Measurements from ENCODE around the gene MBD5. TPM values are rescaled to one million over a fixed set of nuclear protein-coding genes. Genes with fewer than 3 reads are reported as not detected.

Gene MBD5
- total RNA-seq, 1 experiment from 2014 or later: 33.9 TPM

DNA sequence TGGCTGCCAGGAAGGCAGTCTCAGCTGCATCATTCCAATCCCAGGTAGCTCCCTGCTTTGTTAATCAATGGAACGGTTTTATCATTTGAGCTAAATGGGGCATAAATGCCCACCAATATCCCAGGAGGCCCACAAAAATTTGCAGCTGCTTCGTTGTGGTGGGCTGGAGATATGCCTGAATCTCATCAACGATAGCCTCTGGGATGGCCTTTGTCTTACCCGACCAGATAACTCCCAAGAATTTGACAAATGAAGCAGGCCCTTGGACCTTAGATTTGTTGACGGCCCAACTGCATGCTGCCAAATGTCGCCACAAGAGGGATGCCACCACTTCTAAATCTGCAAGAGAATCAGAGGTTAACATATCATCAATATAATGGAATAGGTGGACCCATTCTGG, 236.4 kb downstream of the MBD5 start:
- Mint-ChIP-seq H3K36me3 (ENCODE audit: insufficient read depth, unreplicated experiment) (peaks cover 5% of the 10 kb centered on the region), H3K4me1 (ENCODE audit: insufficient read depth, unreplicated experiment) (no peaks in the 10 kb centered on the region), H3K9me3 (ENCODE audit: unreplicated experiment) (no peaks in the 10 kb centered on the region), H3K4me3 (ENCODE audit: unreplicated experiment) (no peak overlapping the region), H3K27me3 (ENCODE audit: insufficient read depth, unreplicated experiment) (no peaks in the 10 kb centered on the region), H3K27ac (ENCODE audit: low read depth, unreplicated experiment) (no peak overlapping the region)
- ChIA-PET POLR2A (interaction anchor here (0.6 to 1.0 kb wide), 3 partner anchors 9 to 319 kb away, joined by 3 read pairs; no protein-coding TSS in a partner anchor), CTCF (interaction anchor here (0.6 to 1.4 kb wide), 2 partner anchors 54 to 252 kb away, joined by 3 read pairs; no protein-coding TSS in a partner anchor)
- BruUV-seq (replicated peaks): no TSS peak
- DNase-seq (ENCODE audit: unreplicated experiment): no peak
- intact Hi-C loops (cut with micrococcal nuclease): no loop called here
- TF ChIP-seq, protein P1, sequence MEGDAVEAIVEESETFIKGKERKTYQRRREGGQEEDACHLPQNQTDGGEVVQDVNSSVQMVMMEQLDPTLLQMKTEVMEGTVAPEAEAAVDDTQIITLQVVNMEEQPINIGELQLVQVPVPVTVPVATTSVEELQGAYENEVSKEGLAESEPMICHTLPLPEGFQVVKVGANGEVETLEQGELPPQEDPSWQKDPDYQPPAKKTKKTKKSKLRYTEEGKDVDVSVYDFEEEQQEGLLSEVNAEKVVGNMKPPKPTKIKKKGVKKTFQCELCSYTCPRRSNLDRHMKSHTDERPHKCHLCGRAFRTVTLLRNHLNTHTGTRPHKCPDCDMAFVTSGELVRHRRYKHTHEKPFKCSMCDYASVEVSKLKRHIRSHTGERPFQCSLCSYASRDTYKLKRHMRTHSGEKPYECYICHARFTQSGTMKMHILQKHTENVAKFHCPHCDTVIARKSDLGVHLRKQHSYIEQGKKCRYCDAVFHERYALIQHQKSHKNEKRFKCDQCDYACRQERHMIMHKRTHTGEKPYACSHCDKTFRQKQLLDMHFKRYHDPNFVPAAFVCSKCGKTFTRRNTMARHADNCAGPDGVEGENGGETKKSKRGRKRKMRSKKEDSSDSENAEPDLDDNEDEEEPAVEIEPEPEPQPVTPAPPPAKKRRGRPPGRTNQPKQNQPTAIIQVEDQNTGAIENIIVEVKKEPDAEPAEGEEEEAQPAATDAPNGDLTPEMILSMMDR (IDR thresholded peaks at IDR 0.05; ENCODE audit: unreplicated experiment): no peak

DNA sequence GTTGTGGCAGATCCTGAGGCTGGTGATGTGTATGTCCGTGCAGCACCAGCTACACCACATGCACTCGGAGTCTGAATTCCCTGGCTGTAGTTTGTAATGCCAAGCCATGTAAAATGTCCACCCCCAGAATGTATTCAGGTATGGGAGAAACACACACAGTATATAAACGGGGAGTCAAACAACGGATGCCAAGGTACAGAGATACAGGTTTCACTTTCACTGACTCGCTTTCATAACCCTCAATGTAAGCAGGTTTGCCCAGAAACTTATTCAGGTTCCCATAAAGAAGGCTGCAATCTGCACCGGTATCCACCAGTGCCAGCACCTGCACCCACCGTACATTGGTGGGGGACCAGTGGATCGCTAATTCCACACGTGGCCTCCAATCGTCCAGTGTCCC, 237.2 kb downstream of the MBD5 start:
- BruUV-seq (replicated peaks): no TSS peak
- intact Hi-C loops (cut with micrococcal nuclease): no loop called here
- CTCF ChIA-PET: interaction anchor here (1.9 kb wide), 1 partner anchor 11 kb away, joined by 6 read pairs; no protein-coding TSS in a partner anchor

DNA sequence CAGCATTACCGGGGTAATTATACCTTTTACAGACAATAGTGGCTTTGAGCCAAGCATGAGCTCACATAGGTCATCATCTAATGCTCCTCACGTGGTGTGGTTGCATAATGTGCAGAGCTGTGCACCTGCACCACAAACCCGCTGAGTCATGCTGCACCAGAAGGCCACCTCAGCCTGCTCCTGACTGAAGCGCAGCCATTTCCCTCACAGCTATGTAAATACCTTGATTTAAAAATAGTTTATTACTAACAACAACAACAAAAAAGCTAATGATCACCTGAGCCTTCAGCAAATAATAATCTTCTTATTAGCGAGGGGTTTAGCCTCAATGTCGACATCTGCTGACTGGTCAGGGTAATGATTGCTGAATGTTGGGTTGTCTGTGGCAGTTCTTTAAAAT, 238.8 kb downstream of the MBD5 start:
- H3K27ac Mint-ChIP-seq (ENCODE audit: low read depth, unreplicated experiment): no peak overlapping the region
- no peaks in the 10 kb centered on the region for H3K27me3 Mint-ChIP-seq (ENCODE audit: insufficient read depth, unreplicated experiment)
- intact Hi-C loops (cut with micrococcal nuclease): no loop called here
- DNase-seq (ENCODE audit: unreplicated experiment): peak; percentile 84
- POLR2A ChIA-PET: no interaction called here
- CTCF ChIA-PET: interaction anchor here (0.6 to 1.9 kb wide), 3 partner anchors 12 to 322 kb away, joined by 3 to 6 read pairs (median 4); no protein-coding TSS in a partner anchor
- H3K4me3 Mint-ChIP-seq (ENCODE audit: unreplicated experiment): no peak overlapping the region
- no peaks in the 10 kb centered on the region for H3K36me3 Mint-ChIP-seq (ENCODE audit: insufficient read depth, unreplicated experiment)
- H3K4me1 Mint-ChIP-seq (ENCODE audit: insufficient read depth, unreplicated experiment): no peaks in the 10 kb centered on the region
- TF ChIP-seq, protein P1 (IDR thresholded peaks at IDR 0.05; ENCODE audit: unreplicated experiment): peak; percentile 15
- BruUV-seq (replicated peaks): no TSS peak
- H3K9me3 Mint-ChIP-seq (ENCODE audit: unreplicated experiment): no peaks in the 10 kb centered on the region

More for the DNA sequence above, 237.2 kb downstream of the MBD5 start:
- POLR2A ChIA-PET: interaction anchor here (0.5 to 1.1 kb wide), 4 partner anchors 9 to 311 kb away, joined by 3 read pairs; no protein-coding TSS in a partner anchor
- TF ChIP-seq, protein P1 (IDR thresholded peaks at IDR 0.05; ENCODE audit: unreplicated experiment): no peak
- Mint-ChIP-seq H3K4me1 (ENCODE audit: insufficient read depth, unreplicated experiment) (no peaks in the 10 kb centered on the region), H3K4me3 (ENCODE audit: unreplicated experiment) (no peak overlapping the region), H3K9me3 (ENCODE audit: unreplicated experiment) (no peaks in the 10 kb centered on the region), H3K27ac (ENCODE audit: low read depth, unreplicated experiment) (no peak overlapping the region), H3K36me3 (ENCODE audit: insufficient read depth, unreplicated experiment) (no peaks in the 10 kb centered on the region), H3K27me3 (ENCODE audit: insufficient read depth, unreplicated experiment) (no peaks in the 10 kb centered on the region)
- no peak for DNase-seq (ENCODE audit: unreplicated experiment)

DNA sequence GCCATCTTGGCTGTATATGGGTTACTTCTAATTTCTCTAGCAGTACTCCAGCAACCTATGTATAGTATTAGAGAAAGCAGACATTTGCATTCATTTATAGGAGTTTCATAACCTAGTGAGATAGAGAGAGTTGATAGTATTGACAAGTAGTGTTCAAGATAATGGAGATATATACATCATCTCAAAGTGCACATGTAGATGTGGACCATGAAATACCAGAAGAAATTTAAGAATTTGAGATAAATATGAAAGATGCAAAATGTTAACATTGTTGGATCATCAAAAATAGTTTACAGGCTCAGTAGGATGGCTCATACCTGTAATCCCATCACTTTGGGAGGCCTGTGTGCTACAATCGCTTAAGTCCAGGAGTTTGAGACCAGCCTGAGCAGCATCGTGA, 243.0 kb downstream of the MBD5 start:
- DNase-seq (ENCODE audit: unreplicated experiment): no peak
- POLR2A ChIA-PET: no interaction called here
- H3K4me1 Mint-ChIP-seq (ENCODE audit: insufficient read depth, unreplicated experiment): no peaks in the 10 kb centered on the region
- no peak overlapping the region for H3K27ac Mint-ChIP-seq (ENCODE audit: low read depth, unreplicated experiment)
- CTCF ChIA-PET: interaction anchor here (0.6 kb wide), 1 partner anchor 85 kb away, joined by 4 read pairs; no protein-coding TSS in a partner anchor
- no peaks in the 10 kb centered on the region for H3K9me3 Mint-ChIP-seq (ENCODE audit: unreplicated experiment)
- H3K27me3 Mint-ChIP-seq (ENCODE audit: insufficient read depth, unreplicated experiment): no peaks in the 10 kb centered on the region
- H3K36me3 Mint-ChIP-seq (ENCODE audit: insufficient read depth, unreplicated experiment): no peaks in the 10 kb centered on the region
- no TSS peak for BruUV-seq (replicated peaks)
- intact Hi-C loops (cut with micrococcal nuclease): no loop called here
- no peak overlapping the region for H3K4me3 Mint-ChIP-seq (ENCODE audit: unreplicated experiment)
- TF ChIP-seq, protein P1 (IDR thresholded peaks at IDR 0.05; ENCODE audit: unreplicated experiment): no peak

Measured in MCF 10A (cell line).